Vagina (tissue), 2 donors: ENCODE data around the gene ACOX3.

ENCODE experiments used
- CTCF ChIP-seq, 3 experiments: fragments of 450-650 bp in 2 of 3; fragments of 200-600 bp in 1 of 3; sonication (generic) in 1 of 3; IDR thresholded peaks; one replicate each; pipeline ENCODE4 v1.5.1; 2017 to 2019; ENCODE audit warnings: antibody characterized with exemption in 3 of 3, mild to moderate bottlenecking in 2 of 3, moderate library complexity in 2 of 3
- POLR2A ChIP-seq, 2 donors: fragments of 450-650 bp; IDR thresholded peaks; one replicate each; pipeline ENCODE4 v1.6.1; 2017; ENCODE audit warnings: antibody characterized with exemption in 2 of 2, mild to moderate bottlenecking in 2 of 2, moderate library complexity in 2 of 2

- TF ChIP-seq POLR2A (IDR thresholded peaks at IDR 0.05) (no peak), CTCF (IDR thresholded peaks at IDR 0.05) (no peak)
These were observed 38.5 kb upstream of the ACOX3 start for GRCh38 chr4:8478801-8479744.
